HepG2 (cell line): ENCODE measurements around the gene OR2F2. TPM values are rescaled to one million over a fixed set of nuclear protein-coding genes. Genes with fewer than 3 reads are reported as not detected.

ENCODE experiments used
- ATAC-seq: fragments of 200-7000 bp; cut with Tn5 transposase; 3 replicates; pipeline ENCODE4 v1.9.1; 2020; ENCODE audit warnings: mild to moderate bottlenecking, moderate library complexity
- BruUV-seq: library from RNA; stranded (reverse); fragments of 400-500 nt; replicated peaks from 2 replicates; lab custom pipeline; 2021; lab: Mats Ljungman, UMichigan
- CTCF ChIA-PET: fragments of 300-600 bp; formaldehyde crosslinking; extraction: SDS; loops from one replicate; lab custom pipeline; 2021; ENCODE audit warnings: low total read pairs, inconsistent platforms, low intra/inter-chr PET ratio; lab: Yijun Ruan, JAX
- POLR2A ChIA-PET: fragments of 350-600 bp; sonication (Branson Sonifier 250); formaldehyde crosslinking; loops from one replicate; lab custom pipeline; 2020; ENCODE audit warnings: antibody characterized with exemption, inconsistent platforms; lab: Yijun Ruan, JAX
- DNase-seq: peaks from one replicate; pipeline ENCODE4 v3.0.0-alpha.2; 2015; ENCODE audit warnings: low spot score
- FAIRE-seq: peaks from 3 replicates; lab custom pipeline; 2011; peaks lifted over from hg19 to GRCh38; lab: Jason Lieb, UNC
- H2AFZ ChIP-seq: one replicate; pipeline ENCODE4 v1.6.1; 2011; ENCODE audit warnings: low read length, inconsistent platforms
- H3K27ac ChIP-seq: fragments of 300-600 bp; 3 replicates; pipeline ENCODE4 v1.8.0; 2011; ENCODE audit warnings: mixed run types, mild to moderate bottlenecking, mixed read lengths, low read length, inconsistent platforms; ENCODE audit not compliant: insufficient read depth; ENCODE audit errors: extremely low read length
- H3K27me3 ChIP-seq, 2 experiments: fragments of 200-600 bp in 1 of 2; 2 replicates in 1 of 2; 3 replicates in 1 of 2; pipeline versions ENCODE4 v1.6.0 to v1.8.0; 2011; ENCODE audit warnings: low read length in 2 of 2, mild to moderate bottlenecking in 2 of 2, moderate library complexity in 2 of 2, inconsistent platforms in 1 of 2; ENCODE audit not compliant: insufficient read depth in 2 of 2, control insufficient read depth in 1 of 2
- H3K36me3 ChIP-seq, 2 experiments: fragments of 200-600 bp in 1 of 2; replicated peaks in 1 of 2; 2 replicates in 1 of 2; 3 replicates in 1 of 2; pipeline versions ENCODE4 v1.5.1 to v1.8.0; 2011; ENCODE audit warnings: low read length in 2 of 2, inconsistent platforms in 1 of 2; ENCODE audit not compliant: insufficient read depth in 2 of 2, control insufficient read depth in 1 of 2
- H3K4me1 ChIP-seq: 2 replicates; pipeline ENCODE4 v1.5.1; 2012; ENCODE audit warnings: low read length, inconsistent platforms; ENCODE audit not compliant: insufficient read depth
- H3K4me2 ChIP-seq: 2 replicates; pipeline ENCODE4 v1.6.0; 2011; ENCODE audit warnings: low read depth, low read length, inconsistent platforms
- H3K4me3 ChIP-seq, 3 experiments: fragments of 200-600 bp in 1 of 3; sonication (generic), shearing (Covaris generic) in 1 of 3; replicated peaks in 1 of 3; 2 replicates each; pipeline ENCODE4 v1.5.1; 2011 to 2016; ENCODE audit warnings: low read length in 3 of 3, inconsistent platforms in 2 of 3, low read depth in 2 of 3, mild to moderate bottlenecking in 2 of 3, control low read depth in 1 of 3, mixed read lengths in 1 of 3; ENCODE audit not compliant: insufficient read depth in 1 of 3
- H3K79me2 ChIP-seq: one replicate; pipeline ENCODE4 v1.6.1; 2011; ENCODE audit warnings: low read length, inconsistent platforms; ENCODE audit not compliant: insufficient read depth
- H3K9ac ChIP-seq: 2 replicates; pipeline ENCODE4 v1.6.0; 2011; ENCODE audit warnings: mild to moderate bottlenecking, low read depth, low read length, inconsistent platforms; ENCODE audit not compliant: insufficient read depth
- H3K9me3 ChIP-seq: 2 replicates; pipeline ENCODE4 v1.5.1; 2012; ENCODE audit warnings: mild to moderate bottlenecking, low read length
- H4K20me1 ChIP-seq: 2 replicates; pipeline ENCODE4 v1.6.0; 2011; ENCODE audit warnings: inconsistent platforms, mild to moderate bottlenecking, low read length, moderate library complexity; ENCODE audit not compliant: insufficient read depth
- ASH2L ChIP-seq: fragments of 300-600, 200-600 bp; sonication (generic); IDR thresholded peaks from 2 replicates; pipeline ENCODE4 v1.7.0; 2017; ENCODE audit warnings: low read depth, mild to moderate bottlenecking, moderate library complexity, mixed read lengths, low read length; ENCODE audit not compliant: insufficient read length
- DNMT3B ChIP-seq: conservative IDR thresholded peaks from 2 replicates; pipeline ENCODE4 v1.6.1; 2016; ENCODE audit warnings: missing biosample characterization, control low read depth
- KMT2B ChIP-seq: IDR thresholded peaks from 2 replicates; pipeline ENCODE4 v1.6.1; 2016; ENCODE audit warnings: missing genetic modification reagents, missing compliant biosample characterization
- MIXL1 ChIP-seq: IDR thresholded peaks from 2 replicates; pipeline ENCODE4 v1.6.1; 2016
- SAP130 ChIP-seq: IDR thresholded peaks from 2 replicates; pipeline ENCODE4 v1.6.1; 2016; ENCODE audit warnings: low read depth
- SOX13 ChIP-seq, 3 experiments: fragments of 450-650 bp in 1 of 3; sonication (generic) in 1 of 3; formaldehyde crosslinking in 1 of 3; IDR thresholded peaks in 2 of 3; conservative IDR thresholded peaks in 1 of 3; 2 replicates each; pipeline versions ENCODE4 v1.5.0 to v1.6.1; 2016 to 2020; ENCODE audit warnings: antibody characterized with exemption in 1 of 3, mild to moderate bottlenecking in 1 of 3, missing compliant biosample characterization in 1 of 3, missing genetic modification reagents in 1 of 3, moderate library complexity in 1 of 3
- SOX5 ChIP-seq: IDR thresholded peaks from 2 replicates; pipeline ENCODE4 v1.6.1; 2016; ENCODE audit warnings: borderline replicate concordance
- ZNF652 ChIP-seq: IDR thresholded peaks from 2 replicates; pipeline ENCODE4 v1.6.1; 2016; ENCODE audit warnings: low read depth, borderline replicate concordance
- ZNF670 ChIP-seq: sonication (generic); formaldehyde crosslinking; IDR thresholded peaks from 2 replicates; pipeline ENCODE4 v1.8.0; 2022; ENCODE audit warnings: mild to moderate bottlenecking, missing genetic modification reagents, borderline replicate concordance
- ZNF782 ChIP-seq: sonication (generic); formaldehyde crosslinking; IDR thresholded peaks from 2 replicates; pipeline ENCODE4 v1.4.0; 2020; ENCODE audit warnings: missing genetic modification reagents, mild to moderate bottlenecking, borderline replicate concordance
- WGBS: methylation state at CpG from one replicate; pipeline ENCODE4 v1.1.6; 2017; ENCODE audit warnings: low lambda C conversion rate; 5-methylcytosine and 5-hydroxymethylcytosine counted together
- in situ Hi-C: cut with HindIII; loops from 2 replicates; pipeline ENCODE4 v1.10.0; 2017; ENCODE audit warnings: low pct_unique_long_range_greater_than_20kb; ENCODE audit not compliant: extremely low pct_ligation_motif_present
- intact Hi-C: fragments of 100-400 bp; cut with micrococcal nuclease; formaldehyde crosslinking; loops from one replicate; pipeline ENCODE4 v1.10.0; 2022; ENCODE audit not compliant: unreplicated experiment
- polyA plus RNA-seq, 8 experiments: library from polyadenylated mRNA; depleted of rRNA in 3 of 8; stranded (reverse) in 7 of 8; unstranded in 1 of 8; fragments of >200 nt; fragmentation: Illumina TruSeq in 4 of 8; extraction: Trizol in 4 of 8; gene quantifications; 2 replicates each; pipeline versions ENCODE4 v1.2.1 to v1.2.3, GENCODE V29; 2011 to 2016; ENCODE audit warnings: low read depth in 4 of 8, missing spikeins in 1 of 8, mixed read lengths in 1 of 8; ENCODE audit not compliant: insufficient read depth in 1 of 8
- total RNA-seq, 5 experiments: library from RNA; depleted of rRNA; stranded (reverse); fragments of >200 nt; fragmentation: Illumina TruSeq; extraction: Trizol; gene quantifications; 2 replicates each; pipeline ENCODE4 v1.2.3, GENCODE V29; 2016; ENCODE audit warnings: low read depth in 1 of 5
- TF ChIP-seq, protein P1 (sequence below): sonication (generic); formaldehyde crosslinking; IDR thresholded peaks from 2 replicates; pipeline ENCODE4 v1.8.1; 2022; ENCODE audit warnings: mild to moderate bottlenecking, missing genetic modification reagents
- TF ChIP-seq, protein P2 (sequence below): sonication (generic); formaldehyde crosslinking; conservative IDR thresholded peaks from 2 replicates; pipeline ENCODE4 v1.4.0; 2020; ENCODE audit warnings: mild to moderate bottlenecking, missing genetic modification reagents, moderate library complexity
- TF ChIP-seq, protein P3 (sequence below): sonication (generic); formaldehyde crosslinking; IDR thresholded peaks from 2 replicates; pipeline ENCODE4 v1.8.1; 2023; ENCODE audit warnings: mild to moderate bottlenecking, missing genetic modification reagents, borderline replicate concordance
- TF ChIP-seq, protein P4 (sequence below): sonication (generic); formaldehyde crosslinking; IDR thresholded peaks from 2 replicates; pipeline ENCODE4 v1.5.0; 2020; ENCODE audit warnings: missing genetic modification reagents, mild to moderate bottlenecking, borderline replicate concordance

OR2F2 gene
- total and polyA plus RNA-seq, 2 of the 13 experiments (the other 11 are each of a cell fraction or from before 2014, with no cell fraction given), result 0.13 TPM; not detected in 1

DNA sequence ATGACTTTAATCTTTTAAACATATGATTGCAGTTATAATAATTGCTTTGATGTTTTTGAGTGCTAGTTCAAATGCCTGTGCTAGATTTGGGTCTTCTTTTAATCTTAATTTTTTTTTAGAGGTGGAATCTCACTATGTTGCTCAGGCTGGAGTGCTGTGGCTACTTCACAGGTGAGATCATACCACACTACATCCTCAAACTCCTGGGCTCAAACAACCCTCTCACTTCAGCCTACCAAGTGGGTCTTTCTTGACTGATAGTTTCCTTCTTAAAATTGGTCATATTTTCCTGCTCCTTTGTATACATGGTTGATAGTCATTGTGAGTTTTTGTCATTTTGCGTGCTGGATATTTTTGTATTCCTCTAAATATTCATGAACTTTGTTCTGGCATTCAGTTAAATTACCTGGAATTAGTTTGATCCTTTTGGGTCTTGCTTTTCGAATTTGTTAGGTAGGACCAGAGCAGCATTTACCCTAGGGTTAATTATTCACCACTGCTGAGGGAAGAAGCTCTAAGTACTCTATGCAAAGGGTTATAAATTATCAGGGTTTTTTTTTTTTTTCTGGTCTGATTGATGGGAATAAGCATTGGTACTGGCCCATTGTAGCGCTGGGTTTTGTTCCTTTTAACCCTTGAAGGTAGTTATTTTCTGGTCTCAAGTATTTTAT lies 21.0 kb upstream of the OR2F2 start:
- POLR2A ChIA-PET, result interaction anchor here (0.7 to 1.5 kb wide), 2 partner anchors 12 to 31 kb away, joined by 3 to 17 read pairs; partner anchors contain the start of gene TCAF1
- H3K4me2 ChIP-seq, result peak overlapping the region; percentile 58
- 31% methylated on average over 3 of the region's 3 CpGs for WGBS
- TF ChIP-seq ZNF670 (CRISPR knock-in tag), result no peak
- no peak for TF ChIP-seq SOX5 (CRISPR knock-in tag)
- no peak for TF ChIP-seq ZNF782
- TF ChIP-seq SOX13 (IDR thresholded peaks at IDR 0.05), result no peak
- TF ChIP-seq SOX13 (CRISPR knock-in tag; conservative IDR thresholded peaks at IDR 0.05 in 1 of 2, IDR thresholded peaks at IDR 0.05 in 1 of 2), result 0 out of 4 replicates have a peak, but pooled peaks of 1 of the 2 experiments have one; percentile 11
- TF ChIP-seq, protein P1, sequence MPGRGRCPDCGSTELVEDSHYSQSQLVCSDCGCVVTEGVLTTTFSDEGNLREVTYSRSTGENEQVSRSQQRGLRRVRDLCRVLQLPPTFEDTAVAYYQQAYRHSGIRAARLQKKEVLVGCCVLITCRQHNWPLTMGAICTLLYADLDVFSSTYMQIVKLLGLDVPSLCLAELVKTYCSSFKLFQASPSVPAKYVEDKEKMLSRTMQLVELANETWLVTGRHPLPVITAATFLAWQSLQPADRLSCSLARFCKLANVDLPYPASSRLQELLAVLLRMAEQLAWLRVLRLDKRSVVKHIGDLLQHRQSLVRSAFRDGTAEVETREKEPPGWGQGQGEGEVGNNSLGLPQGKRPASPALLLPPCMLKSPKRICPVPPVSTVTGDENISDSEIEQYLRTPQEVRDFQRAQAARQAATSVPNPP, result no peak
- TF ChIP-seq KMT2B (CRISPR knock-in tag), result no peak
- TF ChIP-seq, protein P2, sequence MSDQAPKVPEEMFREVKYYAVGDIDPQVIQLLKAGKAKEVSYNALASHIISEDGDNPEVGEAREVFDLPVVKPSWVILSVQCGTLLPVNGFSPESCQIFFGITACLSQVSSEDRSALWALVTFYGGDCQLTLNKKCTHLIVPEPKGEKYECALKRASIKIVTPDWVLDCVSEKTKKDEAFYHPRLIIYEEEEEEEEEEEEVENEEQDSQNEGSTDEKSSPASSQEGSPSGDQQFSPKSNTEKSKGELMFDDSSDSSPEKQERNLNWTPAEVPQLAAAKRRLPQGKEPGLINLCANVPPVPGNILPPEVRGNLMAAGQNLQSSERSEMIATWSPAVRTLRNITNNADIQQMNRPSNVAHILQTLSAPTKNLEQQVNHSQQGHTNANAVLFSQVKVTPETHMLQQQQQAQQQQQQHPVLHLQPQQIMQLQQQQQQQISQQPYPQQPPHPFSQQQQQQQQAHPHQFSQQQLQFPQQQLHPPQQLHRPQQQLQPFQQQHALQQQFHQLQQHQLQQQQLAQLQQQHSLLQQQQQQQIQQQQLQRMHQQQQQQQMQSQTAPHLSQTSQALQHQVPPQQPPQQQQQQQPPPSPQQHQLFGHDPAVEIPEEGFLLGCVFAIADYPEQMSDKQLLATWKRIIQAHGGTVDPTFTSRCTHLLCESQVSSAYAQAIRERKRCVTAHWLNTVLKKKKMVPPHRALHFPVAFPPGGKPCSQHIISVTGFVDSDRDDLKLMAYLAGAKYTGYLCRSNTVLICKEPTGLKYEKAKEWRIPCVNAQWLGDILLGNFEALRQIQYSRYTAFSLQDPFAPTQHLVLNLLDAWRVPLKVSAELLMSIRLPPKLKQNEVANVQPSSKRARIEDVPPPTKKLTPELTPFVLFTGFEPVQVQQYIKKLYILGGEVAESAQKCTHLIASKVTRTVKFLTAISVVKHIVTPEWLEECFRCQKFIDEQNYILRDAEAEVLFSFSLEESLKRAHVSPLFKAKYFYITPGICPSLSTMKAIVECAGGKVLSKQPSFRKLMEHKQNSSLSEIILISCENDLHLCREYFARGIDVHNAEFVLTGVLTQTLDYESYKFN (CRISPR knock-in tag), result peak; percentile 62
- TF ChIP-seq, protein P3, sequence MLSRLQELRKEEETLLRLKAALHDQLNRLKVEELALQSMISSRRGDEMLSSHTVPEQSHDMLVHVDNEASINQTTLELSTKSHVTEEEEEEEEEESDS (CRISPR knock-in tag), result no peak
- peak; percentile 35; the same call in 1 of the 2 replicates for TF ChIP-seq MIXL1 (CRISPR knock-in tag)
- peak; percentile 16; the same call in 1 of the 2 replicates for TF ChIP-seq ZNF652
- TF ChIP-seq, protein P4, sequence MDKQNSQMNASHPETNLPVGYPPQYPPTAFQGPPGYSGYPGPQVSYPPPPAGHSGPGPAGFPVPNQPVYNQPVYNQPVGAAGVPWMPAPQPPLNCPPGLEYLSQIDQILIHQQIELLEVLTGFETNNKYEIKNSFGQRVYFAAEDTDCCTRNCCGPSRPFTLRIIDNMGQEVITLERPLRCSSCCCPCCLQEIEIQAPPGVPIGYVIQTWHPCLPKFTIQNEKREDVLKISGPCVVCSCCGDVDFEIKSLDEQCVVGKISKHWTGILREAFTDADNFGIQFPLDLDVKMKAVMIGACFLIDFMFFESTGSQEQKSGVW, result no peak
- peak; percentile 9; the same call in 1 of the 2 replicates for TF ChIP-seq SAP130
- no peak for TF ChIP-seq DNMT3B (CRISPR knock-in tag)
- TF ChIP-seq ASH2L, result peak; percentile 36

More for the DNA sequence above, 21.0 kb upstream of the OR2F2 start:
- intact Hi-C loops, result no loop called here
- Histone ChIP-seq H3K27me3 (no peaks in the 10 kb centered on the region), H3K9ac (no peak overlapping the region), H3K9me3 (no peaks in the 10 kb centered on the region), H2AFZ (no peak overlapping the region), H3K4me3 (peak overlapping the region in 1 of 3 experiments; percentile 7; a peak in 1 of 6 replicates), H3K36me3 (no peaks in the 10 kb centered on the region), H4K20me1 (no peaks in the 10 kb centered on the region), H3K4me1 (peaks cover 51% of the 10 kb centered on the region), H3K79me2 (no peaks in the 10 kb centered on the region), H3K27ac (peak overlapping the region; percentile 47)
- no TSS peak for BruUV-seq
- FAIRE-seq, result peak; percentile 43
- CTCF ChIA-PET, result no interaction called here
- DNase-seq, result peak; percentile 34
- in situ Hi-C loops, result loop anchor here (25.0 kb wide), 1 partner anchor 527 kb away; the partner anchor contains the start of gene ZYX
- peak; percentile 79 for ATAC-seq
